ENCODE results near the gene PARP3.

Gene PARP3

DNA sequence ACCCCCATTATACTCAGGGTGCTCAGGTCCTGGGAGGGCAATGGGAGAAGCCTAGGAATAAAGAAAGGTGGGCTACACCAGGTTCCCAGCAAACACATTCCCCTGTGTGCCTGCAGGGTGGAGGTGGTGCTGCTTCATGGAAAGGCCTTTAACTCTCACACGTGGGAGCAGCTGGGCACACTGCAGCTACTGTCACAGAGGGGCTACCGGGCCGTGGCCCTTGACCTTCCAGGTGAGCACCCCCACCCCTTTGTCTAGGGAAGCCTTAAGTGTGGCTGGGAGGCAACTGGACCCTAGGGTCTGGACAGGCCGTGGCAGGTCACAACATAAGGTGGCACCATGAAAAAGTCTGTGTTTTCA, 36.0 kb downstream of the PARP3 start:
- no peak for TF ChIP-seq CTCF (IDR thresholded peaks at IDR 0.05; ENCODE audit: low read depth, low read length)
- no peak overlapping the region for H3K4me3 ChIP-seq (ENCODE audit: low read depth, low read length)

DNA sequence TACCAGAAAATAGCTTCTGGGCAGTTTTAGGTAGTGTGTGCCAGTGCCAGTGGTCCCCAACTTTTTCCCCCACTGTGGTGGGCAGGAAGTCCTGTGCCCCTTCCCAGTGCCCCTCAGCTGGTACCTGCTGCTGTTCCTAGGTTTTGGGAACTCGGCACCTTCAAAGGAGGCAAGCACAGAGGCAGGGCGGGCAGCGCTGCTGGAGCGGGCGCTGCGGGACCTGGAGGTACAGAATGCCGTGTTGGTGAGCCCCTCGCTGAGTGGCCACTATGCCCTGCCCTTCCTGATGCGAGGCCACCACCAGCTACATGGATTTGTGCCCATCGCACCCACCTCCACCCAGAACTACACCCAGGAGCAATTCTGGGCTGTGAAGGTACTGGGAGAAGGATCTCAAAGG, 38.1 kb downstream of the PARP3 start:
- TF ChIP-seq CTCF (IDR thresholded peaks at IDR 0.05; ENCODE audit: low read depth, low read length): no peak
- no peak overlapping the region for H3K4me3 ChIP-seq (ENCODE audit: low read depth, low read length)

GRCh38 chr3:51982352-51982837, 40.2 kb downstream of the PARP3 start:
- H3K4me3 ChIP-seq (ENCODE audit: low read depth, low read length): peak overlapping the region; percentile 64
- TF ChIP-seq CTCF (IDR thresholded peaks at IDR 0.05; ENCODE audit: low read depth, low read length): peak; percentile 41; the same call in 1 of the 2 replicates

DNA sequence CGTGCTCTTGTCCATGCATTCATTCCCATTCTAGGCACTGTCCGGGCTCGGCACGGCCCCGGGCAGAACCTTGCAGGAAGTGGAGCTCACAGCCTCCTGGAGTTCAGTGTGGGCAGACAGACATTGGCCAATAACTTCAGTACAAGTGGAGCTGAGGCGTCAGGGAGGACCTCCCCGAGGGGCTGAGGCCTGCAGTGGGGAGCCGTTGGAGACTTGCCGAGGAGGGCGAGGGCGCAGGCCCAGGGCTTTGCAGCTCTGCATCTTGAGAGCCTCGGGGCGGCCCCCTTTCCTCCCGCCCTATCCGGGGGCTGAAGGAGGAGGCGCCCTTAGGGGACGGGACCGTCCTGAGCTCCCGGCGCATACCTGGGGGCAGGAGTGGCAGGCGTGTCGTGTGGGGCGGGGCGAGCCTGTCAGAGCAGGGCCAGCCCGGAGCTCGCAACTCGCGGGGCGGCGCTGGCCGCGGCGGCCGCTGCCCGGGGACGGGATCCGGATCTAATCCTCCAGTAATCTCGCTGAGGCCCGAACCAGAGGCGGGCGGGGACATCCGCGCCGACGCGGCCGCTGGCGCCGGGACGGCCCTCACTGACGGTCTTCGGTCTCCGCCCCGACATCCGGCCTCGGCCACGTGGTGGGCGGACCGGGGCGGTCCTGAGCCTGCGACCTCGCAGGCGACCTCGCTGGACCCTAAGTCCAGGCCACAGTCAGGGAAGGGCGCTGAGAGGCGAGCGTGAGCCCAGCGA, 40.8 kb downstream of the PARP3 start, which contains the start of gene ACY1:
Gene ACY1 (plus strand): TSS at position 698 of the 740 bp plus-strand sequence. CDS start 530 bp downstream, outside the sequence.
- no peak for TF ChIP-seq CTCF (IDR thresholded peaks at IDR 0.05; ENCODE audit: low read depth, low read length)
- H3K4me3 ChIP-seq (ENCODE audit: low read depth, low read length): peak within 1 kb of the TSS; percentile 64

DNA sequence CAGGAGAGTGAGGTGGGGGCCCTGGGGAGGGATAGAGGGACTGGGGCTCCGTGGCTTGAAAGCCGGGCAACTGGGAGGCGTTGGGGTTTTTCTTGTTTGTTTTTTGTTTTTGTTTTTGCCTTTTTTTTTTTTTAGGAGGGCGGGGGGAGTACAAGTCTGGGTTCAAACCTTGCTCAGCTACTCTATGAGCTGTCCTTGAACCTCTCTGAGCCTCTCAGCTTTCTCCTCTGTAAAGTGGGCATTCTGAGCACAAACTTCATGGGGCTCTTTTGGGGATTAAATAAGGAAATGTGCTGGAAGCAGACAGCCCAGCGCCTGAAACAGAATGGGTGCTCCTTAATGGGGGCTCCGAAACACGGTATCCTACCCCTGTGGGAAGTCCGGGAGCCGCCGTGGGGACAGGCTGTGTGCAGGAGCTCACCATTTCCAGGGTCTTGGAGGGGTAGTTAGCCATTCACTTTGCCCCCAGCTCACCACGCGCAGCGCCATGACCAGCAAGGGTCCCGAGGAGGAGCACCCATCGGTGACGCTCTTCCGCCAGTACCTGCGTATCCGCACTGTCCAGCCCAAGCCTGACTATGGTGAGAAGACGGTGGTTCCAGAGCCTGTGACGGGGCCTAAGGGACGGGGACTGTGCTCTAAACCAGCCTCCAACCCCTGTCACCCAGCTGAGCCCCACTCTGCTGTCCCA, 41.6 kb downstream of the PARP3 start:
- H3K4me3 ChIP-seq (ENCODE audit: low read depth, low read length): peak overlapping the region; percentile 64
- no peak for TF ChIP-seq CTCF (IDR thresholded peaks at IDR 0.05; ENCODE audit: low read depth, low read length)

DNA sequence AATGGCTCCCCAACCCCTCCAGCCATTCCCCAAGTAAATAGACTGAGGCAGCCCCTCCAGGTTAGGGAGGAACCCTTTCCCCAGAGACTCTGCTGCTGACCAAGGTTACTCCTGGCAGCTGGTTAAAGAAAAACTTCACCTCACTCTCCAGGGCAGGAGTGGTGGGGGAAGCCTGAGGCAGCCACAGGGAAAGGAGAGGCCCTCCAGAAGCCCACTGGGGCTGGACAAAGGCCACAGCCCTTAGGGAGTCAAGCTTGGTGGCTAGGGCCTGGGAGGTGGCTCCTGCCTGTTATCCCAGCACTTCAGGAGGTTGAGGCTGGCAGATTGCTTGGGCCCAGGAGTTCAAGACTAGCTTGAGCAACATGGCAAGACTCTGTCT, 42.1 kb downstream of the PARP3 start:
- TF ChIP-seq CTCF (IDR thresholded peaks at IDR 0.05; ENCODE audit: low read depth, low read length): no peak
- H3K4me3 ChIP-seq (ENCODE audit: low read depth, low read length): no peak overlapping the region

DNA sequence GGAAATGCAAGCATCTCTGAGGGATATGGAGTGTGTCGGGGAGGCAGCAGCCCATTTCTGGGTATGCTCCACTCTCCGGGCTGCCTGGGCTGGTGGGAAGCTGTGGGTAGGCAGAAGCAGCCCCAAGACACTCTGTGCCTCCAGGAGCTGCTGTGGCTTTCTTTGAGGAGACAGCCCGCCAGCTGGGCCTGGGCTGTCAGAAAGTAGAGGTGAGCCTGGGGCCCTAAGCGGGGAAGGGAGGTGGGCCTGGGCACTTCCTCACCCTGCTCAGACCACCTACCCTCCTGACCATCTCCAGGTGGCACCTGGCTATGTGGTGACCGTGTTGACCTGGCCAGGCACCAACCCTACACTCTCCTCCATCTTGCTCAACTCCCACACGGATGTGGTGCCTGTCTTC, 42.9 kb downstream of the PARP3 start:
- TF ChIP-seq CTCF (IDR thresholded peaks at IDR 0.05; ENCODE audit: low read depth, low read length): no peak
- no peak overlapping the region for H3K4me3 ChIP-seq (ENCODE audit: low read depth, low read length)

Data from WI38 (cell line).